NOMO-1 (cell line): ENCODE measurements around the gene UBE2D2.

Experiments
- DNase-seq, 2 experiments: peaks; one replicate each; lab custom pipeline; 2025; ENCODE audit not compliant: unreplicated experiment in 2 of 2; lab: John Stamatoyannopoulos, UW

Gene UBE2D2

GRCh38 chr5:139671096-139671841 lies 110.1 kb downstream of the UBE2D2 start:
- DNase-seq, result no peak

DNA sequence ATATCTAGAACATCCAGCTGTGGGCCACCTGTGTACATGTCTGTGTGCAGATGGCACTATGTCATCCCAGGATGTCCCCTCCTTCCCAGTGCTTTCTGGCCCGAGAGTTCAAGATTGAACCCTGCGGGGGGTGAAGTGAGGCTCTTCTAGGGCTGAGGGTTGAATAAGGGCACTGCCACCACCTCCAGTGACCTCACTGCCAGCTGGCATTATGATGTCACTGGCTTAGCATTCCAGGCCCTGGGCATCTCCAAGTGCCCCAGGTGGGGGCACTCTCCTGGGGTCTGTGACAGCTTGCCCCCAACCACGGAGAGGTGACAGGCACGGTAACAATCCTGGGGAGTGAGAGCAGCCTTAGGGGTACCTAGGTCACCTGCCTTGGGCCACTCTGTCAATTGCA lies 114.1 kb downstream of the UBE2D2 start:
- DNase-seq, result no peak

- DNase-seq, result no peak
These were observed 114.7 kb downstream of the UBE2D2 start for GRCh38 chr5:139675825-139676224.

DNA sequence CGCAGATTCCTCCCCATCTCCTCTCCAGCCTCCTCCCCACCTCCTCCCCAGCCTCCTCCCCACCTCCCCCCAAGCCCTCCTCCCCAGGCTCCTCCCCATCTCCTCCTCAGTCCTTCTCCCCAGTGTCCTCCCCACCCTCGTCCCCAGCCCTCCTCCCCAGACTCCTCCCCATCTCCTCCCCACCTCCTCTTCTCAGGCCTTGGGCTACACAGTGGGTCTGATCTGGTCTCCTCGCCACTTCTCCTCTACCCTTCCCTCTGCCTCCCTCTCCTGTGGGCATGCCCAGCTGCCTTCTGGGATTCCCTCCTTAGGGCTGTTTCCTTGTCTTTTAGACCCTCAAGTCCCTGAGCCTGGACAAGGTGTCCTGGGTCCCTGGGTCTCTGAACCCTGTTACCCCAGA lies 115.3 kb downstream of the UBE2D2 start:
- no peak for DNase-seq

- no peak for DNase-seq
These were observed 116.0 kb downstream of the UBE2D2 start for GRCh38 chr5:139676951-139677735.
